K562 (cell line): ENCODE results near the gene DDX46. TPM values are rescaled to one million over a fixed set of nuclear protein-coding genes. Genes with fewer than 3 reads are reported as not detected.
"Not testable (repeated sequence)": the region's sequence is repeated elsewhere in the genome, so short reads cannot be mapped to it uniquely, and the experiment has no call there.

Experiments used
- ATAC-seq: fragments of 200-7000 bp; cut with Tn5 transposase; 3 replicates; pipeline ENCODE4 v1.9.1; 2020; ENCODE audit warnings: moderate library complexity
- BruUV-seq: library from RNA; stranded (reverse); fragments of 400-500 nt; replicated peaks from 2 replicates; lab custom pipeline; 2021; lab: Mats Ljungman, UMichigan
- CTCF ChIA-PET: fragments of 300-600 bp; formaldehyde crosslinking; extraction: SDS; loops from one replicate; lab custom pipeline; 2021; ENCODE audit warnings: low intra/inter-chr PET ratio; lab: Yijun Ruan, JAX
- POLR2A ChIA-PET: fragments of 300-600, 350-650 bp; sonication (Branson Sonifier 250); formaldehyde crosslinking; extraction: SDS; loops from one replicate; lab custom pipeline; 2021; ENCODE audit warnings: antibody characterized with exemption, inconsistent platforms; lab: Yijun Ruan, JAX
- DNase-seq, 4 experiments: peaks; one replicate each; pipeline versions ENCODE4 v3.0.0 to v3.0.0-alpha.2; 2011 to 2018; ENCODE audit warnings: low spot score in 3 of 4, mixed read lengths in 3 of 4; ENCODE audit errors: extremely low read depth in 1 of 4
- FAIRE-seq: peaks from 2 replicates; lab custom pipeline; 2011; peaks lifted over from hg19 to GRCh38; lab: Jason Lieb, UNC
- H2AFZ ChIP-seq: 2 replicates; pipeline ENCODE4 v1.6.0; 2011; ENCODE audit warnings: low read depth, low read length, control low read depth, inconsistent platforms
- H3K27ac ChIP-seq: fragments of 200-600 bp; 3 replicates; pipeline ENCODE4 v1.8.0; 2011; ENCODE audit warnings: low read depth, mild to moderate bottlenecking, control low read depth, inconsistent platforms, low read length, moderate library complexity, mixed read lengths; ENCODE audit errors: extremely low read depth
- H3K27me3 ChIP-seq, 2 experiments: fragments of 300-600 bp in 1 of 2; 2 replicates in 1 of 2; 3 replicates in 1 of 2; pipeline versions ENCODE4 v1.6.0 to v1.8.0; 2011; ENCODE audit warnings: inconsistent platforms in 2 of 2, low read length in 2 of 2, mild to moderate bottlenecking in 1 of 2, mixed read lengths in 1 of 2, moderate library complexity in 1 of 2; ENCODE audit not compliant: control insufficient read depth in 2 of 2, insufficient read depth in 2 of 2
- H3K36me3 ChIP-seq: fragments of 300-600 bp; 3 replicates; pipeline ENCODE4 v1.8.0; 2011; ENCODE audit warnings: mild to moderate bottlenecking, low read length, inconsistent platforms; ENCODE audit not compliant: control insufficient read depth, insufficient read depth
- H3K4me1 ChIP-seq, 2 experiments: fragments of 200-600 bp in 1 of 2; replicated peaks in 1 of 2; 2 replicates in 1 of 2; 3 replicates in 1 of 2; pipeline versions ENCODE4 v1.5.1 to v1.8.0; 2011; ENCODE audit warnings: inconsistent platforms in 2 of 2, low read length in 2 of 2, mild to moderate bottlenecking in 1 of 2, mixed read lengths in 1 of 2, moderate library complexity in 1 of 2; ENCODE audit not compliant: control insufficient read depth in 2 of 2, insufficient read depth in 2 of 2
- H3K4me2 ChIP-seq: 2 replicates; pipeline ENCODE4 v1.6.1; 2011; ENCODE audit warnings: low read length, control low read depth, inconsistent platforms, mixed read lengths; ENCODE audit not compliant: insufficient read depth
- H3K4me3 ChIP-seq: fragments of 200-600 bp; sonication (generic), shearing (Covaris generic); 2 replicates; pipeline ENCODE4 v1.5.1; 2016; ENCODE audit warnings: control low read depth, inconsistent platforms
- H3K79me2 ChIP-seq: fragments of 200-600 bp; 3 replicates; pipeline ENCODE4 v1.8.0; 2011; ENCODE audit warnings: low read length, inconsistent platforms; ENCODE audit not compliant: control insufficient read depth, insufficient read depth
- H3K9ac ChIP-seq, 2 experiments: 2 replicates each; pipeline versions ENCODE4 v1.6.0 to v1.6.1; 2011; ENCODE audit warnings: low read depth in 2 of 2, low read length in 2 of 2, control low read depth in 1 of 2, inconsistent platforms in 1 of 2, mild to moderate bottlenecking in 1 of 2, mixed read lengths in 1 of 2; ENCODE audit not compliant: insufficient read depth in 1 of 2
- H3K9me1 ChIP-seq: one replicate; pipeline ENCODE4 v1.6.0; 2011; ENCODE audit warnings: inconsistent platforms, mild to moderate bottlenecking, low read length, moderate library complexity; ENCODE audit not compliant: control insufficient read depth, insufficient read depth
- H3K9me3 ChIP-seq: replicated peaks from 2 replicates; pipeline ENCODE4 v1.5.1; 2011; ENCODE audit warnings: low read depth, low read length, inconsistent platforms; ENCODE audit not compliant: control insufficient read depth, insufficient read depth
- H4K20me1 ChIP-seq: replicated peaks from 2 replicates; pipeline ENCODE4 v1.6.1; 2011; ENCODE audit warnings: low read length, inconsistent platforms, mixed read lengths; ENCODE audit not compliant: control insufficient read depth, insufficient read depth
- ARID1B ChIP-seq: fragments of 450-650 bp; IDR thresholded peaks from 2 replicates; pipeline ENCODE4 v1.6.1; 2016; ENCODE audit warnings: antibody characterized with exemption, mild to moderate bottlenecking, inconsistent platforms
- KAT7 ChIP-seq: sonication (generic); formaldehyde crosslinking; IDR thresholded peaks from 2 replicates; pipeline ENCODE4 v1.8.0; 2022; ENCODE audit warnings: missing genetic modification reagents, mild to moderate bottlenecking, borderline replicate concordance
- RAD21 ChIP-seq, 2 experiments: fragments of 250-450 bp in 1 of 2; fragments of 450-650 bp in 1 of 2; sonication (Bioruptor Pico) in 1 of 2; formaldehyde crosslinking in 1 of 2; IDR thresholded peaks in 1 of 2; conservative IDR thresholded peaks in 1 of 2; 2 replicates each; pipeline versions ENCODE4 v1.4.0 to v1.8.0; 2020 to 2022; ENCODE audit warnings: mild to moderate bottlenecking in 2 of 2, moderate library complexity in 1 of 2
- REST ChIP-seq, 2 experiments: fragments of 450-650 bp; formaldehyde crosslinking in 1 of 2; IDR thresholded peaks; 2 replicates each; pipeline versions ENCODE4 v1.4.0 to v1.6.1; 2014 to 2020; ENCODE audit warnings: mild to moderate bottlenecking in 2 of 2, borderline replicate concordance in 1 of 2, low read depth in 1 of 2
- SP2 ChIP-seq: IDR thresholded peaks from 2 replicates; pipeline ENCODE4 v1.6.1; 2011; ENCODE audit warnings: mild to moderate bottlenecking, low read depth, low read length, moderate library complexity; ENCODE audit not compliant: poor library complexity, severe bottlenecking; ENCODE audit errors: extremely low read depth
- ZNF511 ChIP-seq: sonication (generic); formaldehyde crosslinking; IDR thresholded peaks from 2 replicates; pipeline ENCODE4 v1.8.0; 2022; ENCODE audit warnings: mild to moderate bottlenecking, missing genetic modification reagents
- WGBS: fragments of 100-300 bp; shearing (Covaris generic); methylation state at CpG from one replicate; pipeline ENCODE4 v1.1.6; 2016; ENCODE audit warnings: low coverage, mixed read lengths; ENCODE audit not compliant: insufficient coverage; ENCODE audit errors: missing lambda C conversion rate; 5-methylcytosine and 5-hydroxymethylcytosine counted together
- in situ Hi-C: fragments of 300-500 bp; cut with MboI; formaldehyde crosslinking; loops from 4 replicates; pipeline ENCODE4 v1.15.0; 2018; ENCODE audit warnings: inconsistent platforms, mixed read lengths
- intact Hi-C: fragments of 100-400 bp; cut with micrococcal nuclease; formaldehyde crosslinking; loops from 2 replicates; pipeline ENCODE4 v1.14.2; 2022
- polyA plus RNA-seq, 8 experiments: library from polyadenylated mRNA; depleted of rRNA in 4 of 8; stranded (reverse) in 5 of 8; unstranded in 3 of 8; fragments of >200 nt; fragmentation: Nextera tagmentation in 2 of 8; fragmentation: Illumina TruSeq in 1 of 8; extraction: Ambion mirVana in 2 of 8; extraction: Trizol in 1 of 8; gene quantifications; 2 replicates each; pipeline versions ENCODE4 v1.2.1 to v1.2.3, GENCODE V29; 2011 to 2014; ENCODE audit warnings: inconsistent platforms in 1 of 8, missing spikeins in 1 of 8
- total RNA-seq, 7 experiments: library from RNA; depleted of rRNA in 6 of 7; stranded (reverse); fragments of >200 nt in 6 of 7; fragmentation: Illumina TruSeq in 2 of 7; extraction: Trizol in 2 of 7; gene quantifications; 2 replicates each; pipeline versions ENCODE4 v1.2.1 to v1.2.3, GENCODE V29; 2011 to 2021; ENCODE audit warnings: low replicate concordance in 1 of 7
- TF ChIP-seq, protein P1 (sequence below), 2 experiments: fragments of 450-650 bp in 1 of 2; sonication (generic) in 1 of 2; formaldehyde crosslinking in 1 of 2; IDR thresholded peaks in 1 of 2; conservative IDR thresholded peaks in 1 of 2; 2 replicates each; pipeline versions ENCODE4 v1.6.1 to v1.8.1; 2016 to 2023; ENCODE audit warnings: mild to moderate bottlenecking in 2 of 2, moderate library complexity in 2 of 2, inconsistent platforms in 1 of 2, missing genetic modification reagents in 1 of 2

The DDX46 gene
- total and polyA plus RNA-seq, 9 of the 15 experiments (the other 6 are each of a cell fraction or from before 2014, with no cell fraction given): 26.2 to 99.0 (median 76.4) TPM

GRCh38 chr5:134714541-134714940 is 44.0 kb upstream of the DDX46 start (continued):
- TF ChIP-seq, protein P1, sequence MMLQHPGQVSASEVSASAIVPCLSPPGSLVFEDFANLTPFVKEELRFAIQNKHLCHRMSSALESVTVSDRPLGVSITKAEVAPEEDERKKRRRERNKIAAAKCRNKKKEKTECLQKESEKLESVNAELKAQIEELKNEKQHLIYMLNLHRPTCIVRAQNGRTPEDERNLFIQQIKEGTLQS (IDR thresholded peaks at IDR 0.05): 0 out of 2 replicates have a peak, but pooled peaks have one; percentile 14
- TF ChIP-seq, protein P1 (CRISPR knock-in tag; conservative IDR thresholded peaks at IDR 0.05): no peak
- TF ChIP-seq ARID1B (peak; percentile 29; the same call in 1 of the 2 replicates), ZNF511 (CRISPR knock-in tag) (no peak), SP2 (no peak), REST (IDR thresholded peaks at IDR 0.05; ENCODE audit: borderline replicate concordance) (no peak), REST (CRISPR knock-in tag; IDR thresholded peaks at IDR 0.05; ENCODE audit: low read depth) (no peak), KAT7 (CRISPR knock-in tag) (no peak), RAD21 (CRISPR knock-in tag; conservative IDR thresholded peaks at IDR 0.05 in 1 of 2, IDR thresholded peaks at IDR 0.05 in 1 of 2) (no peak)
- TF ChIP-seq, all 486 proteins: peak for 5

- H3K27me3 ChIP-seq, CTCF ChIA-PET, H3K79me2 ChIP-seq, H4K20me1 ChIP-seq, H2AFZ ChIP-seq, H3K9ac ChIP-seq, H3K27ac ChIP-seq, H3K4me2 ChIP-seq, H3K9me1 ChIP-seq, FAIRE-seq, intact Hi-C loops, H3K4me1 ChIP-seq, BruUV-seq, H3K9me3 ChIP-seq, POLR2A ChIA-PET, ATAC-seq, H3K4me3 ChIP-seq, in situ Hi-C loops, DNase-seq: not testable (repeated sequence)
- 76% methylated on average over 4 of the region's 4 CpGs for WGBS
- peaks cover 60% of the 10 kb centered on the region for H3K36me3 ChIP-seq
Observed at GRCh38 chr5:134715466-134715865, 43.1 kb upstream of the DDX46 start.
